Measurements from ENCODE around the gene PPFIBP2.
A peak's percentile ranks its signal among the peaks of the same experiment; 100 is the strongest.

PPFIBP2 gene

GRCh38 chr11:7688238-7688826 is 174.5 kb downstream of the PPFIBP2 start:
- Mint-ChIP-seq H3K4me1 (no peaks in the 10 kb centered on the region), H3K27ac (no peak overlapping the region), H3K27me3 (peaks cover 15% of the 10 kb centered on the region), H3K36me3 (no peaks in the 10 kb centered on the region), H3K4me3 (no peak overlapping the region), H3K9me3 (no peaks in the 10 kb centered on the region)
- peak; percentile 54 for ATAC-seq (ENCODE audit: low read depth)
- DNase-seq (ENCODE audit: low spot score in 2 of 2): no peak

- Mint-ChIP-seq H3K27ac (no peak overlapping the region), H3K4me1 (no peaks in the 10 kb centered on the region), H3K36me3 (no peaks in the 10 kb centered on the region), H3K27me3 (peaks cover 22% of the 10 kb centered on the region), H3K9me3 (no peaks in the 10 kb centered on the region), H3K4me3 (no peak overlapping the region)
- ATAC-seq (ENCODE audit: low read depth) (no peak), DNase-seq (ENCODE audit: low spot score in 2 of 2) (no peak)
These were observed 175.4 kb downstream of the PPFIBP2 start for GRCh38 chr11:7689239-7689638.

GRCh38 chr11:7690648-7691047 is 176.8 kb downstream of the PPFIBP2 start:
- ATAC-seq (ENCODE audit: low read depth): no peak
- H3K36me3 Mint-ChIP-seq: no peaks in the 10 kb centered on the region
- peaks cover 20% of the 10 kb centered on the region for H3K27me3 Mint-ChIP-seq
- H3K9me3 Mint-ChIP-seq: no peaks in the 10 kb centered on the region
- DNase-seq (ENCODE audit: low spot score in 2 of 2): no peak
- H3K4me1 Mint-ChIP-seq: no peaks in the 10 kb centered on the region
- no peak overlapping the region for H3K4me3 Mint-ChIP-seq
- no peak overlapping the region for H3K27ac Mint-ChIP-seq

DNA sequence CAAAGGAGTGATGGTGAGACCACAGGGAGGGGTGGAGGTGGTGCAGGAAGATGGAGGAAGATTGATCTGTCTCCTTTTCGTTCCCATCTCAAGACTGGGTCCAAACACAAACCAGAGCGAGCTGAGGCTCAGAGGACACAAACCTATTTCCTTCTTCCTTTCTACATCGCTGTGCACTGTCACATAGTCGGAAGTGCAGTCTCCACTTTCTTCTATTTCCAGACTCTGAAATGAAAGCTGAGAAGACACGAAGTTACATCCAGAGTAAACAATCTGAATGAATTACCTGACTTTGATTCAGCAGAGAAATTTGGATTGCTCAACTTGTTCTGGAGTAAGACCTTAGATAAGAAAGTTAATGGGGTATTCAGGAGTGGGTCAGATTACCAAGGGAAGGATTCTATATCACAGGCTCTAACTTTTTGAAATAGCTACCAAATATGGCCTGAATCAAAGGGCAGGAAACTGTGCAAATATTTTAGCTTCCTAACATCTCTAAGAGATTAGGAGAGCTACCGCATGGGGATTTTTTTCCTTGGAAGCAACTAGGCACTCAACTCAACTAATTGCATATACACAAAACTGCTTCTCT is 178.1 kb downstream of the PPFIBP2 start:
- no peak overlapping the region for H3K27ac Mint-ChIP-seq
- DNase-seq (ENCODE audit: low spot score in 2 of 2) (no peak), ATAC-seq (ENCODE audit: low read depth) (no peak)
- no peaks in the 10 kb centered on the region for H3K36me3 Mint-ChIP-seq
- peaks cover 20% of the 10 kb centered on the region for H3K27me3 Mint-ChIP-seq
- H3K4me3 Mint-ChIP-seq: no peak overlapping the region
- no peaks in the 10 kb centered on the region for H3K4me1 Mint-ChIP-seq
- H3K9me3 Mint-ChIP-seq: no peaks in the 10 kb centered on the region

- H3K4me3 Mint-ChIP-seq: no peak overlapping the region
These were observed 178.6 kb downstream of the PPFIBP2 start for GRCh38 chr11:7692426-7692825.

GRCh38 chr11:7694235-7694634 is 180.4 kb downstream of the PPFIBP2 start:
- no peak for ATAC-seq (ENCODE audit: low read depth)
- Mint-ChIP-seq H3K4me1 (no peaks in the 10 kb centered on the region), H3K27me3 (peaks cover 15% of the 10 kb centered on the region), H3K9me3 (no peaks in the 10 kb centered on the region), H3K4me3 (no peak overlapping the region), H3K27ac (no peak overlapping the region), H3K36me3 (no peaks in the 10 kb centered on the region)
- DNase-seq (ENCODE audit: low spot score in 2 of 2): no peak

More at GRCh38 chr11:7692426-7692825, 178.6 kb downstream of the PPFIBP2 start:
- Mint-ChIP-seq H3K27me3 (peaks cover 19% of the 10 kb centered on the region), H3K36me3 (no peaks in the 10 kb centered on the region), H3K4me1 (no peaks in the 10 kb centered on the region), H3K9me3 (no peaks in the 10 kb centered on the region), H3K27ac (no peak overlapping the region)
- ATAC-seq (ENCODE audit: low read depth) (no peak), DNase-seq (ENCODE audit: low spot score in 2 of 2) (no peak)

- no peaks in the 10 kb centered on the region for H3K4me1 Mint-ChIP-seq
- H3K27me3 Mint-ChIP-seq: peaks cover 15% of the 10 kb centered on the region
- no peaks in the 10 kb centered on the region for H3K36me3 Mint-ChIP-seq
- H3K27ac Mint-ChIP-seq: no peak overlapping the region
- no peak for DNase-seq (ENCODE audit: low spot score in 2 of 2)
- no peak overlapping the region for H3K4me3 Mint-ChIP-seq
- ATAC-seq (ENCODE audit: low read depth): no peak
- no peaks in the 10 kb centered on the region for H3K9me3 Mint-ChIP-seq
These were observed 182.6 kb downstream of the PPFIBP2 start for GRCh38 chr11:7696424-7696823.
